H1 (cell line): ENCODE data around the gene AIRE. TPM values are rescaled to one million over a fixed set of nuclear protein-coding genes. Genes with fewer than 3 reads are reported as not detected.

ENCODE experiments used
- CTCF ChIA-PET: fragments of 300-600 bp; sonication (Branson Sonifier 250); formaldehyde crosslinking; loops from one replicate; lab custom pipeline; 2021; ENCODE audit not compliant: partially characterized antibody; lab: Charles Lee
- POLR2A ChIA-PET: fragments of 300-600 bp; sonication (Branson Sonifier 250); formaldehyde crosslinking; loops from one replicate; lab custom pipeline; 2021; ENCODE audit warnings: inconsistent platforms; ENCODE audit not compliant: partially characterized antibody; lab: Charles Lee
- DNase-seq, 2 experiments: peaks; one replicate each; pipeline versions ENCODE4 v3.0.0 to v3.0.0-alpha.2; 2010 to 2022; ENCODE audit warnings: low spot score in 2 of 2, low read depth in 1 of 2, mixed read lengths in 1 of 2
- FAIRE-seq: peaks from 2 replicates; lab custom pipeline; 2011; peaks lifted over from hg19 to GRCh38; lab: Jason Lieb, UNC
- H2AFZ ChIP-seq: 2 replicates; pipeline ENCODE4 v1.8.1; 2012; ENCODE audit warnings: low read length, inconsistent platforms
- H2AK5ac ChIP-seq: 2 replicates; pipeline ENCODE4 v1.6.1; 2013; ENCODE audit warnings: low read depth, low read length
- H2BK120ac ChIP-seq: replicated peaks from 2 replicates; pipeline ENCODE3; 2013; ENCODE audit warnings: low read depth, low read length, inconsistent platforms
- H2BK12ac ChIP-seq: 2 replicates; pipeline ENCODE4 v1.6.1; 2013; ENCODE audit warnings: low read depth, low read length
- H2BK15ac ChIP-seq: 2 replicates; pipeline ENCODE4 v1.6.1; 2013; ENCODE audit warnings: low read length
- H2BK20ac ChIP-seq: 2 replicates; pipeline ENCODE4 v1.6.1; 2013; ENCODE audit warnings: low read length
- H2BK5ac ChIP-seq: 2 replicates; pipeline ENCODE4 v1.6.1; 2013; ENCODE audit warnings: low read depth, low read length
- H3K14ac ChIP-seq: 2 replicates; pipeline ENCODE4 v1.6.1; 2013; ENCODE audit warnings: inconsistent platforms; ENCODE audit not compliant: insufficient read length
- H3K18ac ChIP-seq: 2 replicates; pipeline ENCODE4 v1.6.1; 2013; ENCODE audit warnings: low read length; ENCODE audit errors: extremely low read depth
- H3K23ac ChIP-seq: 2 replicates; pipeline ENCODE4 v1.6.1; 2013; ENCODE audit warnings: inconsistent platforms; ENCODE audit not compliant: insufficient read length
- H3K23me2 ChIP-seq: 2 replicates; pipeline ENCODE4 v1.6.1; 2013; ENCODE audit warnings: low read depth, low read length
- H3K27ac ChIP-seq: 2 replicates; pipeline ENCODE4 v1.6.1; 2011; ENCODE audit warnings: low read depth, low read length, inconsistent platforms
- H3K27me3 ChIP-seq, 4 experiments: replicated peaks in 1 of 4; 1 replicate in 1 of 4; 2 replicates in 3 of 4; pipeline versions ENCODE4 v1.6.1 to v1.8.1; 2011 to 2013; ENCODE audit warnings: low read length in 3 of 4, mild to moderate bottlenecking in 3 of 4, inconsistent platforms in 2 of 4, mixed read lengths in 2 of 4, moderate library complexity in 1 of 4; ENCODE audit not compliant: control insufficient read depth in 3 of 4, insufficient read depth in 3 of 4; ENCODE audit errors: extremely low read depth in 1 of 4
- H3K36me3 ChIP-seq, 4 experiments: 2 replicates each; pipeline versions ENCODE4 v1.6.1 to v1.8.1; 2011 to 2013; ENCODE audit warnings: mild to moderate bottlenecking in 4 of 4, low read length in 3 of 4, moderate library complexity in 2 of 4, control low read depth in 1 of 4, inconsistent platforms in 1 of 4; ENCODE audit not compliant: insufficient read depth in 4 of 4, control insufficient read depth in 2 of 4
- H3K4ac ChIP-seq: replicated peaks from 2 replicates; pipeline ENCODE3; 2013; ENCODE audit warnings: low read length, low read depth, mixed read lengths, inconsistent platforms; ENCODE audit not compliant: insufficient read length
- H3K4me1 ChIP-seq, 4 experiments: replicated peaks in 1 of 4; 1 replicate in 1 of 4; 2 replicates in 3 of 4; pipeline versions ENCODE4 v1.6.1 to v1.8.1; 2011 to 2013; ENCODE audit warnings: low read length in 3 of 4, inconsistent platforms in 2 of 4, mixed read lengths in 1 of 4; ENCODE audit not compliant: insufficient read depth in 4 of 4, control insufficient read depth in 3 of 4
- H3K4me2 ChIP-seq, 2 experiments: 2 replicates each; pipeline versions ENCODE4 v1.6.1 to v1.8.1; 2011 to 2013; ENCODE audit warnings: low read depth in 2 of 2, low read length in 2 of 2, control low read depth in 1 of 2, inconsistent platforms in 1 of 2, mild to moderate bottlenecking in 1 of 2; ENCODE audit not compliant: insufficient read depth in 1 of 2
- H3K4me3 ChIP-seq, 4 experiments: fragments of 200-600, 300-600 bp in 1 of 4; sonication (generic), shearing (Covaris generic), sonication (Bioruptor Twin) in 1 of 4; 2 replicates each; pipeline versions ENCODE4 v1.5.1 to v1.8.1; 2011 to 2016; ENCODE audit warnings: low read length in 4 of 4, low read depth in 3 of 4, control low read depth in 2 of 4, inconsistent platforms in 2 of 4, mild to moderate bottlenecking in 2 of 4, mixed read lengths in 1 of 4, moderate library complexity in 1 of 4; ENCODE audit not compliant: insufficient read depth in 2 of 4; ENCODE audit errors: extremely low read depth in 1 of 4
- H3K56ac ChIP-seq: replicated peaks from 2 replicates; pipeline ENCODE3; 2013; ENCODE audit warnings: low read depth, mild to moderate bottlenecking, mixed read lengths, low read length, inconsistent platforms; ENCODE audit not compliant: insufficient read length
- H3K79me1 ChIP-seq: 2 replicates; pipeline ENCODE4 v1.6.1; 2013; ENCODE audit warnings: low read depth, low read length, control low read depth
- H3K79me2 ChIP-seq, 2 experiments: 2 replicates each; pipeline versions ENCODE4 v1.6.1 to v1.8.1; 2012 to 2013; ENCODE audit warnings: low read length in 2 of 2, mild to moderate bottlenecking in 2 of 2, inconsistent platforms in 1 of 2; ENCODE audit not compliant: insufficient read depth in 2 of 2, control insufficient read depth in 1 of 2
- H3K9ac ChIP-seq, 4 experiments: replicated peaks in 1 of 4; 1 replicate in 1 of 4; 2 replicates in 3 of 4; pipeline versions ENCODE4 v1.6.1 to v1.8.1; 2011 to 2013; ENCODE audit warnings: low read depth in 3 of 4, low read length in 3 of 4, control low read depth in 2 of 4, mild to moderate bottlenecking in 2 of 4, moderate library complexity in 2 of 4, inconsistent platforms in 1 of 4; ENCODE audit errors: extremely low read depth in 1 of 4
- H3K9me3 ChIP-seq, 2 experiments: 2 replicates each; pipeline versions ENCODE4 v1.6.1 to v1.8.1; 2012 to 2013; ENCODE audit warnings: mild to moderate bottlenecking in 2 of 2, moderate library complexity in 2 of 2, control low read depth in 1 of 2, inconsistent platforms in 1 of 2, low read depth in 1 of 2, low read length in 1 of 2, mixed read lengths in 1 of 2; ENCODE audit not compliant: insufficient read depth in 2 of 2
- H4K20me1 ChIP-seq, 2 experiments: replicated peaks in 1 of 2; 2 replicates each; pipeline versions ENCODE3 to v1.8.1; 2011 to 2013; ENCODE audit warnings: inconsistent platforms in 2 of 2, low read length in 2 of 2, mild to moderate bottlenecking in 1 of 2; ENCODE audit not compliant: insufficient read depth in 2 of 2, control insufficient read depth in 1 of 2
- H4K5ac ChIP-seq: 2 replicates; pipeline ENCODE4 v1.6.1; 2013; ENCODE audit warnings: low read length, low read depth, mixed read lengths, inconsistent platforms; ENCODE audit not compliant: insufficient read length
- H4K8ac ChIP-seq: 2 replicates; pipeline ENCODE4 v1.8.0; 2013; ENCODE audit warnings: mild to moderate bottlenecking, moderate library complexity, low read length, inconsistent platforms; ENCODE audit not compliant: insufficient read depth; ENCODE audit errors: extremely low read depth
- H4K91ac ChIP-seq: replicated peaks from 2 replicates; pipeline ENCODE3; 2013; ENCODE audit warnings: low read length, mixed read lengths, inconsistent platforms; ENCODE audit not compliant: insufficient read length
- ASH2L ChIP-seq: fragments of 200-600, 300-600 bp; sonication (generic); IDR thresholded peaks from one replicate; pipeline ENCODE4 v1.7.1; 2017; ENCODE audit warnings: low read length
- BACH1 ChIP-seq: IDR thresholded peaks from 2 replicates; pipeline ENCODE4 v1.6.1; 2012; ENCODE audit warnings: low read length, improper control_type of control experiment
- BRCA1 ChIP-seq: IDR thresholded peaks from 2 replicates; pipeline ENCODE4 v1.6.1; 2012; ENCODE audit warnings: low read depth, low read length, improper control_type of control experiment
- CREB1 ChIP-seq: IDR thresholded peaks from 2 replicates; pipeline ENCODE4 v1.6.1; 2012; ENCODE audit warnings: inconsistent platforms
- EGR1 ChIP-seq: IDR thresholded peaks from 2 replicates; pipeline ENCODE4 v1.6.1; 2011; ENCODE audit warnings: low read depth, low read length, borderline replicate concordance
- GABPA ChIP-seq: IDR thresholded peaks from 2 replicates; pipeline ENCODE4 v1.6.1; 2011; ENCODE audit warnings: mild to moderate bottlenecking, low read length, moderate library complexity, borderline replicate concordance; ENCODE audit not compliant: insufficient read depth
- HDAC2 ChIP-seq, 2 experiments: fragments of 300-600 bp in 1 of 2; sonication (generic) in 1 of 2; IDR thresholded peaks; 2 replicates each; pipeline ENCODE4 v1.6.1; 2011 to 2012; ENCODE audit warnings: low read depth in 2 of 2, low read length in 2 of 2, mild to moderate bottlenecking in 2 of 2, moderate library complexity in 2 of 2, borderline replicate concordance in 1 of 2, inconsistent platforms in 1 of 2
- JUN ChIP-seq: IDR thresholded peaks from 2 replicates; pipeline ENCODE4 v1.6.1; 2011; ENCODE audit warnings: low read depth, mild to moderate bottlenecking, improper control_type of control experiment, low read length
- MAFK ChIP-seq: IDR thresholded peaks from 2 replicates; pipeline ENCODE4 v1.6.1; 2012; ENCODE audit warnings: low read depth, mild to moderate bottlenecking, improper control_type of control experiment, low read length
- SIX5 ChIP-seq: IDR thresholded peaks from 2 replicates; pipeline ENCODE4 v1.6.1; 2011; ENCODE audit warnings: mild to moderate bottlenecking, low read depth, low read length
- TAF1 ChIP-seq: IDR thresholded peaks from 2 replicates; pipeline ENCODE4 v1.6.1; 2011; ENCODE audit warnings: mild to moderate bottlenecking, low read depth, low read length
- TBP ChIP-seq: IDR thresholded peaks from 2 replicates; pipeline ENCODE4 v1.6.1; 2011; ENCODE audit warnings: low read depth, low read length, improper control_type of control experiment
- TCF12 ChIP-seq: IDR thresholded peaks from 2 replicates; pipeline ENCODE4 v1.6.1; 2011; ENCODE audit warnings: low read depth, mild to moderate bottlenecking, low read length
- ZNF274 ChIP-seq: IDR thresholded peaks from 2 replicates; pipeline ENCODE4 v1.7.0; 2012; ENCODE audit warnings: low read length, borderline replicate concordance; ENCODE audit errors: extremely low read depth
- WGBS, 2 experiments: shearing (Covaris generic) in 1 of 2; methylation state at CpG; one replicate each; pipeline versions ENCODE4 v1.1.6 to v1.1.7; 2013 to 2015; ENCODE audit warnings: low lambda C conversion rate in 2 of 2, mixed read lengths in 2 of 2, inconsistent platforms in 1 of 2, low coverage in 1 of 2, missing lambda C conversion rate in 1 of 2; ENCODE audit not compliant: insufficient replicate concordance in 2 of 2, insufficient coverage in 1 of 2, insufficient read length in 1 of 2; ENCODE audit errors: extremely low coverage in 1 of 2, missing lambda C conversion rate in 1 of 2; 5-methylcytosine and 5-hydroxymethylcytosine counted together
- polyA plus RNA-seq, 7 experiments: library from polyadenylated mRNA; depleted of rRNA in 3 of 7; stranded (reverse) in 5 of 7; unstranded in 2 of 7; fragments of >200 nt in 5 of 7; fragments of 200-250 nt in 2 of 7; gene quantifications; 1 replicate in 5 of 7; 2 replicates in 1 of 7; 4 replicates in 1 of 7; pipeline versions ENCODE4 v1.2.1 to v1.2.3, GENCODE V29; 2011 to 2013; ENCODE audit warnings: missing spikeins in 2 of 7, mixed read lengths in 2 of 7
- total RNA-seq: library from RNA; stranded (reverse); fragmentation: NEBNext Ultra II Directional; extraction: Animal tissue kit (Norgen Biotek cat#: 25700); gene quantifications from 2 replicates; pipeline ENCODE4 v1.2.1, GENCODE V29; 2021
- TF ChIP-seq, protein P1 (sequence below): IDR thresholded peaks from 2 replicates; pipeline ENCODE4 v1.6.1; 2011; ENCODE audit warnings: low read length, improper control_type of control experiment

AIRE gene
- total and polyA plus RNA-seq, 2 of the 8 experiments (the other 6 are each of a cell fraction or from before 2014, with no cell fraction given): 0.09 TPM; not detected in 1

DNA sequence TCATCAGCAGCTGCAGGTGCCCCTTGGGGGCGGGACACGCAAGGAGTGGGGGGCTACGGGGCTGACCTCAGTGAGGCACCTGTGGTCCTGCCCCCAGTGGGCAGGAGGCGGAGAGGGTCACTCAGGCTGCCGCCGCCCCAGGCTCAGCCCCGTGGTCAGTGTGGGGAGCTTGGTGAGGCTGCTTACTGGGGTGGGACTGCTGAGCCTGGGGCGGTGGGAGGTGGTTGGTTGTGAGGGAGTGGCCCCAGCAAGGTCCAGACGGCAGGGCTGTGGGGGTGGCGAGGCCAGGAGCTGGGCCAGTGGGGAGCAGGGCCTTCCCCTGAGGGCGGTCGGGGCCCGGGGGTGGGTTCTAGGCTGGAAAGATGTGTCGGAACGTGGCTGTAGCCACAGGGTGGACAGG, 28.5 kb downstream of the AIRE start:
- Histone ChIP-seq H3K27me3 (no peaks in the 10 kb centered on the region), H4K5ac (no peak overlapping the region), H3K36me3 (peaks cover 0 to 27% (median 11%) of the 10 kb centered on the region in 4 experiments; a peak in 6 of 8 replicates), H2BK15ac (no peak overlapping the region), H3K79me2 (no peaks in the 10 kb centered on the region), H3K4me3 (no peak overlapping the region), H3K56ac (no peak overlapping the region), H2AFZ (no peak overlapping the region), H2BK20ac (no peak overlapping the region), H3K18ac (no peak overlapping the region), H3K4ac (no peak overlapping the region), H2BK5ac (no peak overlapping the region), H4K20me1 (peaks cover 0 to 14% of the 10 kb centered on the region in 2 experiments), H2BK12ac (no peak overlapping the region), H3K4me1 (no peaks in the 10 kb centered on the region), H3K9ac (no peak overlapping the region), H3K4me2 (no peak overlapping the region), H3K23ac (no peak overlapping the region), H3K9me3 (no peaks in the 10 kb centered on the region), H2AK5ac (no peak overlapping the region), H3K27ac (no peak overlapping the region), H4K91ac (no peak overlapping the region), H3K79me1 (no peaks in the 10 kb centered on the region; the same call in 1 of the 2 replicates), H3K14ac (no peak overlapping the region), H3K23me2 (no peaks in the 10 kb centered on the region), H4K8ac (no peak overlapping the region), H2BK120ac (no peak overlapping the region)
- ChIA-PET CTCF (interaction anchor here (1.0 kb wide), 1 partner anchor 10 kb away, joined by 3 read pairs; no protein-coding TSS in a partner anchor), POLR2A (interaction anchor here (1.9 kb wide), 1 partner anchor 14 kb away, joined by 4 read pairs; no protein-coding TSS in a partner anchor)
- 94% methylated on average over 6 of the region's 15 CpGs; no CpG with 5 or more reads in 1 of the 2 experiments for WGBS, 2 experiments
- FAIRE-seq (no peak), DNase-seq (no peak)
- TF ChIP-seq, protein P1, sequence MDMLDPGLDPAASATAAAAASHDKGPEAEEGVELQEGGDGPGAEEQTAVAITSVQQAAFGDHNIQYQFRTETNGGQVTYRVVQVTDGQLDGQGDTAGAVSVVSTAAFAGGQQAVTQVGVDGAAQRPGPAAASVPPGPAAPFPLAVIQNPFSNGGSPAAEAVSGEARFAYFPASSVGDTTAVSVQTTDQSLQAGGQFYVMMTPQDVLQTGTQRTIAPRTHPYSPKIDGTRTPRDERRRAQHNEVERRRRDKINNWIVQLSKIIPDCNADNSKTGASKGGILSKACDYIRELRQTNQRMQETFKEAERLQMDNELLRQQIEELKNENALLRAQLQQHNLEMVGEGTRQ: no peak
- no peak for TF ChIP-seq TBP
- TF ChIP-seq TCF12: no peak
- TF ChIP-seq EGR1: no peak
- no peak for TF ChIP-seq JUN
- TF ChIP-seq BACH1: no peak
- TF ChIP-seq MAFK: no peak
- TF ChIP-seq CREB1: no peak
- no peak for TF ChIP-seq SIX5
- TF ChIP-seq TAF1: no peak
- no peak for TF ChIP-seq ZNF274
- TF ChIP-seq GABPA: no peak
- no peak for TF ChIP-seq ASH2L
- TF ChIP-seq BRCA1: no peak
- no peak for TF ChIP-seq HDAC2 (IDR thresholded peaks at IDR 0.05; ENCODE audit: borderline replicate concordance in 1 of 2, low read depth in 2 of 2, low read length in 2 of 2)
